K562 (cell line): Measurements from ENCODE around the gene GLRX. TPM values are rescaled to one million over a fixed set of nuclear protein-coding genes. Genes with fewer than 3 reads are reported as not detected.
A peak's percentile ranks its signal among the peaks of the same experiment; 100 is the strongest.

Experiments
- ERF ChIP-seq: fragments of 450-650 bp; formaldehyde crosslinking; IDR thresholded peaks from 2 replicates; pipeline ENCODE4 v1.4.0; 2020; ENCODE audit warnings: mild to moderate bottlenecking, mixed read lengths
- GABPA ChIP-seq: fragments of 200-800 bp; sonication (Bioruptor generic); conservative IDR thresholded peaks from 2 replicates; pipeline ENCODE4 v1.6.1; 2016; ENCODE audit warnings: low read depth, missing genetic modification characterization, missing compliant biosample characterization
- GTF3C2 ChIP-seq: IDR thresholded peaks from 3 replicates; pipeline ENCODE4 v1.6.1; 2011; ENCODE audit warnings: borderline replicate concordance, mild to moderate bottlenecking, moderate library complexity; ENCODE audit not compliant: insufficient read length; ENCODE audit errors: extremely low read depth
- HMG20A ChIP-seq: fragments of 450-650 bp; formaldehyde crosslinking; conservative IDR thresholded peaks from 2 replicates; pipeline ENCODE4 v1.4.0; 2020; ENCODE audit warnings: mild to moderate bottlenecking, mixed read lengths
- MGA ChIP-seq: fragments of 450-650 bp; IDR thresholded peaks from 2 replicates; pipeline ENCODE4 v1.6.1; 2016; ENCODE audit warnings: mild to moderate bottlenecking, moderate library complexity
- PHB ChIP-seq: fragments of 250-450 bp; sonication (Bioruptor Pico); IDR thresholded peaks from 2 replicates; pipeline ENCODE4 v1.5.0; 2021
- SMARCB1 ChIP-seq: IDR thresholded peaks from 2 replicates; pipeline ENCODE4 v1.6.1; 2011; ENCODE audit warnings: improper control_type of control experiment, low read depth; ENCODE audit not compliant: insufficient read length
- SMARCC2 ChIP-seq: fragments of 450-650 bp; IDR thresholded peaks from 2 replicates; pipeline ENCODE4 v1.6.1; 2017; ENCODE audit warnings: antibody characterized with exemption, moderate library complexity, mild to moderate bottlenecking, low read depth
- VEZF1 ChIP-seq: fragments of 200-800 bp; sonication (Bioruptor generic); IDR thresholded peaks from 2 replicates; pipeline ENCODE4 v1.6.1; 2017; ENCODE audit warnings: missing genetic modification characterization, missing compliant biosample characterization
- ZC3H11A ChIP-seq: IDR thresholded peaks from 2 replicates; pipeline ENCODE4 v1.6.1; 2012; ENCODE audit warnings: low read depth, low read length, improper control_type of control experiment
- ZFP30 ChIP-seq: fragments of 250-450 bp; sonication (Bioruptor Pico); IDR thresholded peaks from 2 replicates; pipeline ENCODE4 v1.8.0; 2022; ENCODE audit warnings: moderate library complexity, mild to moderate bottlenecking, inconsistent platforms, borderline replicate concordance
- ZNF583 ChIP-seq: fragments of 250-450 bp; sonication (Bioruptor Pico); IDR thresholded peaks from 2 replicates; pipeline ENCODE4 v1.4.0; 2020
- ZNF830 ChIP-seq: fragments of 250-450 bp; sonication (Bioruptor Pico); IDR thresholded peaks from 2 replicates; pipeline ENCODE4 v1.5.0; 2021; ENCODE audit warnings: mild to moderate bottlenecking
- polyA plus RNA-seq, 8 experiments: library from polyadenylated mRNA; depleted of rRNA in 4 of 8; stranded (reverse) in 5 of 8; unstranded in 3 of 8; fragments of >200 nt; fragmentation: Nextera tagmentation in 2 of 8; fragmentation: Illumina TruSeq in 1 of 8; extraction: Ambion mirVana in 2 of 8; extraction: Trizol in 1 of 8; gene quantifications; 2 replicates each; pipeline versions ENCODE4 v1.2.1 to v1.2.3, GENCODE V29; 2011 to 2014; ENCODE audit warnings: inconsistent platforms in 1 of 8, missing spikeins in 1 of 8
- total RNA-seq, 7 experiments: library from RNA; depleted of rRNA in 6 of 7; stranded (reverse); fragments of >200 nt in 6 of 7; fragmentation: Illumina TruSeq in 2 of 7; extraction: Trizol in 2 of 7; gene quantifications; 2 replicates each; pipeline versions ENCODE4 v1.2.1 to v1.2.3, GENCODE V29; 2011 to 2021; ENCODE audit warnings: low replicate concordance in 1 of 7

GLRX gene
- total and polyA plus RNA-seq, 9 of the 15 experiments (the other 6 are each of a cell fraction or from before 2014, with no cell fraction given), result 2.3 to 11.2 (median 4.6) TPM

GRCh38 chr5:95822043-95822541, 434 bp downstream of the GLRX start (continued):
- no peak for TF ChIP-seq MGA
- TF ChIP-seq ZFP30 (CRISPR knock-in tag), result no peak
- no peak for TF ChIP-seq GTF3C2
- TF ChIP-seq SMARCC2, result no peak
- TF ChIP-seq SMARCB1, result no peak
- no peak for TF ChIP-seq ZNF830 (CRISPR knock-in tag)
- no peak for TF ChIP-seq ZC3H11A
- no peak for TF ChIP-seq HMG20A (CRISPR knock-in tag)
- no peak for TF ChIP-seq ERF (CRISPR knock-in tag)
- peak; percentile 91 for TF ChIP-seq VEZF1 (CRISPR knock-in tag)
- TF ChIP-seq ZNF583 (CRISPR knock-in tag), result no peak
- no peak for TF ChIP-seq GABPA (tag)
- no peak for TF ChIP-seq PHB
